Activated CD4-positive, alpha-beta T cell treated with anti-CD3 and anti-CD28 coated beads for 36 hours (primary cell): Measurements from ENCODE around the gene WNT16. TPM values are rescaled to one million over a fixed set of nuclear protein-coding genes. Genes with fewer than 3 reads are reported as not detected.
A peak's percentile ranks its signal among the peaks of the same experiment; 100 is the strongest.
"Not testable (repeated sequence)": the region's sequence is repeated elsewhere in the genome, so short reads cannot be mapped to it uniquely, and the experiment has no call there.

Source experiments
- ATAC-seq: fragments of 200-7000 bp; cut with Tn5 transposase; one replicate; pipeline ENCODE4 v1.10.0; 2021; ENCODE audit warnings: mild to moderate bottlenecking, moderate library complexity
- CTCF ChIA-PET: fragments of 350-600 bp; sonication (Branson Sonifier 250); formaldehyde crosslinking; loops from one replicate; lab custom pipeline; 2021; ENCODE audit warnings: antibody characterized with exemption; lab: Charles Lee
- POLR2A ChIA-PET: fragments of 350-600 bp; sonication (Branson Sonifier 250); formaldehyde crosslinking; loops from one replicate; lab custom pipeline; 2021; ENCODE audit warnings: antibody characterized with exemption, inconsistent platforms; lab: Charles Lee
- DNase-seq: peaks from one replicate; pipeline ENCODE4 v3.0.0-alpha.2; 2020
- H3K27ac Mint-ChIP-seq: one replicate; pipeline ENCODE4 v1.8.0; 2021; ENCODE audit warnings: mixed read lengths
- H3K27me3 Mint-ChIP-seq: one replicate; pipeline ENCODE4 v1.8.0; 2021; ENCODE audit warnings: mixed read lengths
- H3K36me3 Mint-ChIP-seq: one replicate; pipeline ENCODE4 v1.8.0; 2021; ENCODE audit warnings: low read depth, mixed read lengths
- H3K4me1 Mint-ChIP-seq: one replicate; pipeline ENCODE4 v1.8.0; 2021; ENCODE audit warnings: mixed read lengths
- H3K4me3 Mint-ChIP-seq: one replicate; pipeline ENCODE4 v1.8.0; 2021; ENCODE audit warnings: mild to moderate bottlenecking, moderate library complexity, mixed read lengths
- H3K9me3 Mint-ChIP-seq: one replicate; pipeline ENCODE4 v1.8.0; 2021; ENCODE audit warnings: low read depth, mixed read lengths
- intact Hi-C, 2 experiments: fragments of 100-400 bp; cut with DNase I in 1 of 2; cut with micrococcal nuclease in 1 of 2; formaldehyde crosslinking; loops; one replicate each; pipeline versions ENCODE4 v1.14.2 to v1.15.1; 2022 to 2024; cut with DNase I, micrococcal nuclease
- total RNA-seq, 2 experiments: library from RNA; stranded (reverse); gene quantifications; one replicate each; pipeline ENCODE4 v1.2.3, GENCODE V29; 2021

The WNT16 gene, protein sequence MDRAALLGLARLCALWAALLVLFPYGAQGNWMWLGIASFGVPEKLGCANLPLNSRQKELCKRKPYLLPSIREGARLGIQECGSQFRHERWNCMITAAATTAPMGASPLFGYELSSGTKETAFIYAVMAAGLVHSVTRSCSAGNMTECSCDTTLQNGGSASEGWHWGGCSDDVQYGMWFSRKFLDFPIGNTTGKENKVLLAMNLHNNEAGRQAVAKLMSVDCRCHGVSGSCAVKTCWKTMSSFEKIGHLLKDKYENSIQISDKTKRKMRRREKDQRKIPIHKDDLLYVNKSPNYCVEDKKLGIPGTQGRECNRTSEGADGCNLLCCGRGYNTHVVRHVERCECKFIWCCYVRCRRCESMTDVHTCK
- total RNA-seq = not detected

- Mint-ChIP-seq H3K4me1 (peaks cover 19% of the 10 kb centered on the region), H3K27me3 (peaks cover 48% of the 10 kb centered on the region), H3K4me3 (no peak within 1 kb of the TSS), H3K27ac (no peak within 1 kb of the TSS), H3K36me3 (no peaks in the 10 kb centered on the region), H3K9me3 (no peaks in the 10 kb centered on the region)
- CTCF ChIA-PET = interaction anchor here (0.6 to 1.2 kb wide), 2 partner anchors 23 to 753 kb away, joined by 3 read pairs; no protein-coding TSS in a partner anchor
- ATAC-seq (no peak), DNase-seq (no peak)
- POLR2A ChIA-PET = no interaction called here
- intact Hi-C loops = no loop called here
Observed at GRCh38 chr7:121328508-121329190, at the start of gene WNT16. WNT16 (plus strand) TSS chr7:121329000; CDS start chr7:121329293, 293 bp downstream.

DNA sequence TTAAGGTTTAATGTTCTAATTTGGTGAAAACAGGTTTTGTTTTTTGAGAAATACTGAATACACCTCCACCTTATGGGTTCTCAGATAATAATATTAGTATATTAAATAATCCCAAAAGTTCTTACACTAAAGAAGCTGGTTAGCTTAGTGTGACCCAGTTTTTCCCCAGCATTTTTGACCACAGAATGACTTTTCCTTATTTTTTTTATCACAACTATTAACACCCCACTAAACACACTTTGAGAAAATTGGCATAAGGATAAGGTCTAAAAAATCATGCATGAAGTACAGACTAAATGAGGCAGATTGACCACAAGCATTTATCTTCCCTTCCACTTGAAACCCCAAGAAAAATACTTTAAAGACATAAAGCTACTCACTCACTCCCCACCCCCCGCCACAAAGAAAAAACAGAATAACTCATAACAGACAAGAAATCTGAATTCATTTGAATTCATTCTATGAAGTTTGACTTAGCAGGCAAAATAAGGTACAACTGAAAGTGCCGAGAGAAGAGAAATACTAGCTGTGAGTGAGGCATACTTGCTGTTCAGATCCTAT is 49.7 kb upstream of the WNT16 start:
- H3K9me3 Mint-ChIP-seq = peaks cover under 1% of the 10 kb centered on the region
- no peak for ATAC-seq
- no peaks in the 10 kb centered on the region for H3K36me3 Mint-ChIP-seq
- H3K27ac Mint-ChIP-seq = peak overlapping the region; percentile 26
- CTCF ChIA-PET = interaction anchor here (0.7 kb wide), 2 partner anchors 9 to 33 kb away, joined by 3 read pairs; no protein-coding TSS in a partner anchor
- DNase-seq = peak; percentile 15
- H3K4me1 Mint-ChIP-seq = peaks cover 20% of the 10 kb centered on the region
- no peak overlapping the region for H3K4me3 Mint-ChIP-seq
- intact Hi-C loops = loop anchor here (1.0 to 5.0 kb wide), 6 partner anchors 28 to 327 kb away; partner anchors contain the start of genes FAM3C (in 1 of the 2) and ING3 (in 1 of the 2)
- POLR2A ChIA-PET = interaction anchor here (0.7 kb wide), 1 partner anchor 328 kb away, joined by 4 read pairs; the partner anchor contains the start of gene ING3
- H3K27me3 Mint-ChIP-seq = peaks cover 31% of the 10 kb centered on the region

DNA sequence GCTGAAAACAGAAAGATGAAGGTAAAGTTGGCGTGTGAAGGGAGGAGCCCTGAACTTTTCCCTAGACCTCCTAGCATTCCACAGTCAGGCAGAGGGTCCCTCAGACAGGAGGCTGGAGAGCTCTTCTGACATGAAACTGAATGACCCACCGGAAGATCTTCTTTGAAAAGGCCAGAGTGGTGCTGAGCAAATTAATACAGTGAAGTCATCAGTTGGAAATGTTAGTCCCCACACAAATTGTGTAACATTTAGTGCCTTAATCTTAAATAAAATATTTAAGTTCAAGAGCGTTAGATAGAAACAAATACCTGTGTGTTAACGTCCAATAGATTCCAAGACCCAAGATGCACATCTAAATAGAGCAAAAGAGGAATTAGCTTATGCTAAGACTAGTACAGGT is 49.0 kb upstream of the WNT16 start:
- Mint-ChIP-seq H3K9me3 (peaks cover 6% of the 10 kb centered on the region), H3K27me3 (peaks cover 27% of the 10 kb centered on the region), H3K36me3 (no peaks in the 10 kb centered on the region), H3K4me1 (peaks cover 20% of the 10 kb centered on the region), H3K4me3 (no peak overlapping the region), H3K27ac (no peak overlapping the region)
- ATAC-seq (no peak), DNase-seq (no peak)
- intact Hi-C loops = loop anchor here (1.0 to 5.0 kb wide), 6 partner anchors 27 to 328 kb away; partner anchors contain the start of genes FAM3C (in 1 of the 2) and ING3 (in 1 of the 2)
- POLR2A ChIA-PET = interaction anchor here (0.7 kb wide), 1 partner anchor 329 kb away, joined by 4 read pairs; the partner anchor contains the start of gene ING3
- CTCF ChIA-PET = interaction anchor here (0.7 kb wide), 2 partner anchors 9 to 33 kb away, joined by 3 read pairs; no protein-coding TSS in a partner anchor

DNA sequence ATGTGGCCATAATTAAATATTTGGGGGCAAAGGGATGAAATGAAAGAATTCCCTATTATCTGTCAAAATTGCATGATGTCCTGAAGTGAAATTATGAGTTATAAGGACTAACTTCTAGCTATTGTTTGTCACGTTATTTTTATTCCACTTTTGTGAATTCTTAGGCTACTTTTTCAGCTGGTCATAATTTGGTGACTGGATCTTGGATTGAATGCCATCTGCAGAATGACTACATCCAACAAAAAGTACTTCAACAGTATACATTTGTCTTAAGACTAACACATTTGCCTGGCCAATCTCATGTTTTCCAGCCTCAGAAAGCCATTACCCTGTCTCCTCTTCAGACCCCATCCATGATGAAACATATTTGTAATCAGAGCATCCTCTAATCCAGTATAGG is 48.1 kb upstream of the WNT16 start:
- Mint-ChIP-seq H3K4me3 (no peak overlapping the region), H3K27me3 (peaks cover 27% of the 10 kb centered on the region), H3K27ac (no peak overlapping the region), H3K4me1 (peaks cover 20% of the 10 kb centered on the region), H3K9me3 (peaks cover 12% of the 10 kb centered on the region), H3K36me3 (no peaks in the 10 kb centered on the region)
- ChIA-PET POLR2A (no interaction called here), CTCF (interaction anchor here (1.0 kb wide), 1 partner anchor 32 kb away, joined by 3 read pairs; no protein-coding TSS in a partner anchor)
- DNase-seq = no peak
- intact Hi-C loops = no loop called here
- no peak for ATAC-seq

DNA sequence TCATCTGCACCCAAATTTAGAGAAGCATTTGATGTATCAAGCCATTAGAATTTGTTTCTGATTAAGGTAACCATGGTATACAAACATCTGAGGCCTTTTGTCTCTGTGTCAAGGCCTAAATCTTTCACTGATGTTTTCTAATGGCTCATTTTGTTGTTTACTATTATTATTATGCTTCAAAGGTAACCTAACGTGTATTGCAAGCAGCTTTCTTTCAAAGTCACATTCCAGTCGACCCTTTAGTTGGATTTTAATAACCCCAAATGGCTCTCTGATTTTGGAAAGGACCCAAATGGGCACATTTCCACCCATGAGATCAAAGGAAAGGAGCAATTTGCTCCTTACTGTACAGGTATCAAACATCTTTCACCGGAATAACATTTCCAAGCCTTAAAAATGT is 46.7 kb upstream of the WNT16 start:
- Mint-ChIP-seq H3K36me3 (no peaks in the 10 kb centered on the region), H3K9me3 (peaks cover 22% of the 10 kb centered on the region), H3K4me3 (no peak overlapping the region), H3K4me1 (peaks cover 30% of the 10 kb centered on the region), H3K27me3 (peaks cover 18% of the 10 kb centered on the region), H3K27ac (no peak overlapping the region)
- no peak for ATAC-seq
- ChIA-PET POLR2A (no interaction called here), CTCF (no interaction called here)
- DNase-seq = no peak
- intact Hi-C loops = no loop called here

DNA sequence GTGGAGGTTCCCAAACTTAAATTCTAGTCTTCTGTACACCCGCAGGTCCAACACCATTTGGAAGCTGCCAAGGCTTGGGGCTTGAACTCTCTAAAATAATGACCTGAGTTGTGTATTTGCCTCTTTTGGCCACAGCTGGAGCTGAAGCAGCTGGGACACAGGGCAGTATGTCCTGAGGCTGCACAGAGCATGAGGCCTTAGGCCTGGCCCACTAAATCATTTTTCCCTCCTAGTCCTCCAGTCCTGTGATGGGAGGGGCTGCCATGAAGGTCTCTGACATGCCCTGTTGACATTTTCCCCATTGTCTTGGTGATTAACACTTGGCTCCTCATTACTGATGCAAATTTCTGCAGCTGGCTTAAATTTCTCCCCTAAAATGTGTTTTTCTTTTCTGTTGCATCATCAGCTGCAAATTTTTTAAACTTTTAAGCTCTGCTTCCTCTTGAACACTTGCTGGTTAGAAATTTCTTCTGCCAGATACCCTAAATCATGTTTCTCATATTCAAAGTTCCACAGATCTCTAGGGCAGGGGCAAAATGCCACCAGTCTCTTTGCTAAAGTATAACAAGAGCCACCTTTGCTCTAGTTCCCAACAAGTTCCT is 43.6 kb upstream of the WNT16 start:
- ATAC-seq (no peak), DNase-seq (no peak)
- POLR2A ChIA-PET = no interaction called here
- CTCF ChIA-PET = no interaction called here
- Mint-ChIP-seq H3K4me1 (peaks cover 14% of the 10 kb centered on the region), H3K36me3 (no peaks in the 10 kb centered on the region), H3K9me3 (peaks cover 24% of the 10 kb centered on the region), H3K27me3 (peaks cover 6% of the 10 kb centered on the region), H3K4me3 (no peak overlapping the region), H3K27ac (no peak overlapping the region)
- intact Hi-C loops = no loop called here

DNA sequence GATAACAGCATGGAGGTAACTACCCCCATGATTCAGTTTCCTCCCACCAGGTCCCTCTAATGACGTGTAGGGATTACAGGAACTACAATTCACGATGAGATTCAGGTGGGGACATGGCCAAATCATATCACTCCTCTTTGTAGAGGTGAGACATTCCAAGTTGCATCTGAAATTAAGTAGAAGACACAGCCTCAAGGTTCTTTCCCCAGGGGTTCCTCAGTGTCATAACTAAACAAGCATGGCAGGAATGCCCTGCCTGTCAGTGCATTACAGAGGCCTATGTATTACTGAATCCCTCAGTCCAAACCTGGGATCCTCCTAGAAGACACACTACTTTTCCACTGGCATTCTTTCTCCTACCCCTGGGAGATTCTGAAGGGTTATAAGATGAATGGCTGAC is 42.6 kb upstream of the WNT16 start:
- Mint-ChIP-seq H3K27me3 (peaks cover 6% of the 10 kb centered on the region), H3K9me3 (peaks cover 24% of the 10 kb centered on the region), H3K27ac (no peak overlapping the region), H3K4me3 (no peak overlapping the region), H3K4me1 (peaks cover 14% of the 10 kb centered on the region), H3K36me3 (no peaks in the 10 kb centered on the region)
- ATAC-seq = peak; percentile 43
- intact Hi-C loops = no loop called here
- ChIA-PET POLR2A (no interaction called here), CTCF (no interaction called here)
- no peak for DNase-seq

- Mint-ChIP-seq H3K27me3 (peaks cover 11% of the 10 kb centered on the region), H3K9me3 (peaks cover 24% of the 10 kb centered on the region), H3K27ac (peak overlapping the region; percentile 24), H3K4me1 (peaks cover 14% of the 10 kb centered on the region), H3K4me3 (no peak overlapping the region), H3K36me3 (no peaks in the 10 kb centered on the region)
- DNase-seq (no peak), ATAC-seq (peak; percentile 80)
- ChIA-PET POLR2A (no interaction called here), CTCF (no interaction called here)
- intact Hi-C loops = no loop called here
Observed at GRCh38 chr7:121286742-121287734, 41.8 kb upstream of the WNT16 start.

- Mint-ChIP-seq H3K27me3 (peaks cover 15% of the 10 kb centered on the region), H3K36me3 (no peaks in the 10 kb centered on the region), H3K4me3 (no peak overlapping the region), H3K4me1 (peaks cover 14% of the 10 kb centered on the region), H3K9me3 (peaks cover 24% of the 10 kb centered on the region), H3K27ac (no peak overlapping the region)
- intact Hi-C loops = no loop called here
- no peak for ATAC-seq
- DNase-seq = no peak
- CTCF ChIA-PET = interaction anchor here (0.7 to 1.0 kb wide), 3 partner anchors 9 to 129 kb away, joined by 3 read pairs; no protein-coding TSS in a partner anchor
- POLR2A ChIA-PET = no interaction called here
Observed at GRCh38 chr7:121288894-121289293, 39.9 kb upstream of the WNT16 start.

DNA sequence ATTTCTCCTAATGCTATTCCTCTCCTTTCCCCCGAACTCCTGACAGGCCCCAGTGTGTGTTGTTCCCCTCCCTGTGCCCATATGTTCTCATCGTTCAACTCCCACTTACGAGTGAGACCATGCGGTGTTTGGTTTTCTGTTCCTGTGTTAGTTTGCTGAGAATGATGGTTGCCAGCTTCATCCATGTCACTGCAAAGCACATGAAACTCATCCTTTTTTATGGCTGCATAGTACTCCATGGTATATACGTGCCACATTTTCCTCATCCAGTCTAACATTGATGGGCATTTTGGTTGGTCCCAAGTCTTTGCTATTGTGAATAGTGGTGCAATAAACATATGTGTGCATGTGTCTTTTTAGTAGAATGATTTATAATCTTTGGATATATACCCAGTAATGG is 38.9 kb upstream of the WNT16 start:
- Mint-ChIP-seq H3K4me1 (peaks cover 14% of the 10 kb centered on the region), H3K27me3 (peaks cover 19% of the 10 kb centered on the region), H3K9me3 (peaks cover 17% of the 10 kb centered on the region)
- DNase-seq, H3K36me3 Mint-ChIP-seq, H3K4me3 Mint-ChIP-seq, intact Hi-C loops, ATAC-seq, POLR2A ChIA-PET, H3K27ac Mint-ChIP-seq, CTCF ChIA-PET: not testable (repeated sequence)
